WTC11 (cell line): ENCODE measurements around the gene SELENOP. TPM values are rescaled to one million over a fixed set of nuclear protein-coding genes. Genes with fewer than 3 reads are reported as not detected.

Experiments
- ATAC-seq: fragments of 200-7000 bp; cut with Tn5 transposase; 2 replicates; pipeline ENCODE4 v1.10.0; 2021; ENCODE audit warnings: mild to moderate bottlenecking, moderate library complexity
- CTCF ChIA-PET: fragments of 300-600 bp; sonication (Branson Sonifier 250); formaldehyde crosslinking; loops from one replicate; lab custom pipeline; 2021; ENCODE audit warnings: antibody characterized with exemption; lab: Charles Lee
- POLR2A ChIA-PET: fragments of 350-600 bp; sonication (Branson Sonifier 250); formaldehyde crosslinking; loops from one replicate; lab custom pipeline; 2021; ENCODE audit warnings: antibody characterized with exemption; lab: Charles Lee
- DNase-seq: peaks from one replicate; pipeline ENCODE4 v3.0.0; 2021; ENCODE audit warnings: low spot score
- H3K27ac Mint-ChIP-seq: 2 replicates; pipeline ENCODE4 v1.8.0; 2021; ENCODE audit warnings: mixed read lengths
- H3K27me3 Mint-ChIP-seq: 2 replicates; pipeline ENCODE4 v1.8.0; 2021; ENCODE audit warnings: low read depth, mild to moderate bottlenecking, moderate library complexity, mixed read lengths
- H3K36me3 Mint-ChIP-seq: 2 replicates; pipeline ENCODE4 v1.8.0; 2021; ENCODE audit warnings: mixed read lengths
- H3K4me1 Mint-ChIP-seq: 2 replicates; pipeline ENCODE4 v1.8.0; 2022; ENCODE audit warnings: mixed read lengths
- H3K4me3 Mint-ChIP-seq: 2 replicates; pipeline ENCODE4 v1.8.0; 2021; ENCODE audit warnings: mild to moderate bottlenecking, moderate library complexity, mixed read lengths
- H3K9me3 Mint-ChIP-seq: 2 replicates; pipeline ENCODE4 v1.8.0; 2021; ENCODE audit warnings: mixed read lengths
- ATF3 ChIP-seq: sonication (generic); formaldehyde crosslinking; conservative IDR thresholded peaks from 2 replicates; pipeline ENCODE4 v1.8.1; 2022; ENCODE audit warnings: mild to moderate bottlenecking, missing genetic modification reagents
- CREB1 ChIP-seq: sonication (generic); formaldehyde crosslinking; IDR thresholded peaks from 2 replicates; pipeline ENCODE4 v1.8.0; 2023; ENCODE audit warnings: mild to moderate bottlenecking, missing genetic modification reagents
- E2F1 ChIP-seq: sonication (generic); formaldehyde crosslinking; IDR thresholded peaks from 2 replicates; pipeline ENCODE4 v1.8.0; 2022; ENCODE audit warnings: mild to moderate bottlenecking, missing genetic modification reagents
- ERG ChIP-seq: fragments of 250-450 bp; sonication (Bioruptor Pico); IDR thresholded peaks from 2 replicates; pipeline ENCODE4 v1.8.0; 2021; ENCODE audit warnings: mild to moderate bottlenecking
- ETV6 ChIP-seq: sonication (generic); formaldehyde crosslinking; IDR thresholded peaks from 2 replicates; pipeline ENCODE4 v1.8.1; 2022; ENCODE audit warnings: mild to moderate bottlenecking, missing genetic modification reagents
- FOXK1 ChIP-seq: sonication (generic); formaldehyde crosslinking; IDR thresholded peaks from 2 replicates; pipeline ENCODE4 v1.8.0; 2022; ENCODE audit warnings: mild to moderate bottlenecking, moderate library complexity, missing genetic modification reagents
- GABPB1 ChIP-seq: sonication (generic); formaldehyde crosslinking; IDR thresholded peaks from 2 replicates; pipeline ENCODE4 v1.8.1; 2023; ENCODE audit warnings: mild to moderate bottlenecking, missing genetic modification reagents
- JAZF1 ChIP-seq: fragments of 250-450 bp; sonication (Bioruptor Pico); IDR thresholded peaks from 2 replicates; pipeline ENCODE4 v1.9.0; 2021; ENCODE audit warnings: moderate library complexity, mild to moderate bottlenecking, inconsistent platforms
- JUN ChIP-seq: sonication (generic); formaldehyde crosslinking; IDR thresholded peaks from 2 replicates; pipeline ENCODE4 v1.8.0; 2023; ENCODE audit warnings: mild to moderate bottlenecking, missing genetic modification reagents
- NR3C1 ChIP-seq: sonication (generic); formaldehyde crosslinking; conservative IDR thresholded peaks from 2 replicates; pipeline ENCODE4 v1.8.1; 2023; ENCODE audit warnings: low read depth, mild to moderate bottlenecking, missing genetic modification reagents
- RELA ChIP-seq: sonication (generic); formaldehyde crosslinking; IDR thresholded peaks from 2 replicates; pipeline ENCODE4 v1.8.1; 2022; ENCODE audit warnings: missing genetic modification reagents, mild to moderate bottlenecking, borderline replicate concordance
- TP53 ChIP-seq: sonication (generic); formaldehyde crosslinking; IDR thresholded peaks from 2 replicates; pipeline ENCODE4 v1.8.1; 2023; ENCODE audit warnings: mild to moderate bottlenecking, missing genetic modification reagents
- USF1 ChIP-seq: sonication (generic); formaldehyde crosslinking; IDR thresholded peaks from 2 replicates; pipeline ENCODE4 v1.8.0; 2022; ENCODE audit warnings: mild to moderate bottlenecking, missing genetic modification reagents
- ZBTB21 ChIP-seq: sonication (generic); formaldehyde crosslinking; IDR thresholded peaks from 2 replicates; pipeline ENCODE4 v1.8.1; 2023; ENCODE audit warnings: mild to moderate bottlenecking, missing genetic modification reagents, borderline replicate concordance
- ZNF121 ChIP-seq: sonication (generic); formaldehyde crosslinking; IDR thresholded peaks from 2 replicates; pipeline ENCODE4 v1.8.0; 2023; ENCODE audit warnings: missing genetic modification reagents
- ZNF263 ChIP-seq: sonication (generic); formaldehyde crosslinking; IDR thresholded peaks from 2 replicates; pipeline ENCODE4 v1.8.1; 2022; ENCODE audit warnings: low read depth, mild to moderate bottlenecking, moderate library complexity, missing genetic modification reagents
- ZNF396 ChIP-seq: fragments of 250-450 bp; sonication (Bioruptor Pico); IDR thresholded peaks from 2 replicates; pipeline ENCODE4 v1.8.0; 2021; ENCODE audit warnings: mild to moderate bottlenecking, moderate library complexity, borderline replicate concordance
- ZNF423 ChIP-seq: fragments of 250-450 bp; sonication (Bioruptor Pico); IDR thresholded peaks from 2 replicates; pipeline ENCODE4 v2.1.2; 2022; ENCODE audit warnings: mild to moderate bottlenecking, moderate library complexity
- ZNF671 ChIP-seq: fragments of 250-450 bp; sonication (Bioruptor Pico); IDR thresholded peaks from 2 replicates; pipeline ENCODE4 v1.8.0; 2021; ENCODE audit warnings: mild to moderate bottlenecking
- total RNA-seq: library from RNA; stranded (reverse); gene quantifications from 3 replicates; pipeline ENCODE4 v1.2.3, GENCODE V29; 2021
- TF ChIP-seq, protein P1 (sequence below): sonication (generic); formaldehyde crosslinking; IDR thresholded peaks from 2 replicates; pipeline ENCODE4 v1.8.1; 2023; ENCODE audit warnings: mild to moderate bottlenecking, missing genetic modification reagents, moderate library complexity
- TF ChIP-seq, protein P2 (sequence below): sonication (generic); formaldehyde crosslinking; IDR thresholded peaks from 2 replicates; pipeline ENCODE4 v1.8.1; 2023; ENCODE audit warnings: mild to moderate bottlenecking, missing genetic modification reagents
- TF ChIP-seq, protein P3 (sequence below): fragments of 250-450 bp; sonication (Bioruptor Pico); IDR thresholded peaks from 2 replicates; pipeline ENCODE4 v2.1.2; 2022; ENCODE audit warnings: mild to moderate bottlenecking, moderate library complexity

The SELENOP gene
- total RNA-seq, 1 experiment from 2014 or later = 13.2 TPM

DNA sequence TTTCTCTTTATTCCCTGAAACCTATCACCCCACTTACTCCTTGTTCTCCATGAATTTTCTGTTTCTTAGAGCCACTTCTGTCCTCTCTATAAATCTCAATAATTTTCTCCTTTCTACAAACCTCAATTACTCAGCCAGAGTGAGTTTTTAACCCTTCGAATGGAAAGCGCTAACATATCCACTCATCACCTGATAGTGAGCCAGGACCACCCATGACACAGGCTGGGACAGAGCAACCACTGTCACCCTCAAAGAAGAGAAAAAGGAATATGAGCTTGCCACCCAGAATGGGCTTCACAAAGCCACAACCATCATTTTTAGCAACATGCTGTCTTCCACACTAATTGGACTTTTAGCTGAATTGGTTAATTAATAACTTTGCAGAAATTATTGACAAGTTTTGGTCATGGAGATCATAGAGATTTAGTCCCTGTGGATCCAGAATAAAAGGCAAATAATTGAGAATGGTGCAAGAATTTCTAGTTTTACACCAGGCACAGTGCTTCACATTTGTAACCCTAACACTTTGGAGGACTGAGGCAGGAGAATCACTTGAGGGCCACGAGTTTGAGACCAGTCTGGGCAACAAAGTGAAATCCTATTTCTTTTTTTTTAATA lies 32.1 kb upstream of the SELENOP start:
- ChIA-PET POLR2A (no interaction called here), CTCF (no interaction called here)
- H3K9me3 Mint-ChIP-seq = peaks cover 23% of the 10 kb centered on the region
- TF ChIP-seq ZNF423 (CRISPR knock-in tag) = no peak
- peak; percentile 91 for TF ChIP-seq GABPB1 (CRISPR knock-in tag)
- no peaks in the 10 kb centered on the region for H3K27me3 Mint-ChIP-seq
- DNase-seq = no peak
- H3K27ac Mint-ChIP-seq = no peak overlapping the region
- ATAC-seq = no peak
- H3K4me1 Mint-ChIP-seq = no peaks in the 10 kb centered on the region
- H3K36me3 Mint-ChIP-seq = peaks cover 3% of the 10 kb centered on the region; the same call in 1 of the 2 replicates
- H3K4me3 Mint-ChIP-seq = no peak overlapping the region

- ChIA-PET CTCF (no interaction called here), POLR2A (no interaction called here)
- ATAC-seq = no peak
- Mint-ChIP-seq H3K4me3 (no peak overlapping the region), H3K4me1 (no peaks in the 10 kb centered on the region), H3K36me3 (peaks cover 3% of the 10 kb centered on the region; the same call in 1 of the 2 replicates), H3K9me3 (peaks cover 23% of the 10 kb centered on the region), H3K27me3 (no peaks in the 10 kb centered on the region), H3K27ac (no peak overlapping the region)
- no peak for DNase-seq
- TF ChIP-seq, protein P1, sequence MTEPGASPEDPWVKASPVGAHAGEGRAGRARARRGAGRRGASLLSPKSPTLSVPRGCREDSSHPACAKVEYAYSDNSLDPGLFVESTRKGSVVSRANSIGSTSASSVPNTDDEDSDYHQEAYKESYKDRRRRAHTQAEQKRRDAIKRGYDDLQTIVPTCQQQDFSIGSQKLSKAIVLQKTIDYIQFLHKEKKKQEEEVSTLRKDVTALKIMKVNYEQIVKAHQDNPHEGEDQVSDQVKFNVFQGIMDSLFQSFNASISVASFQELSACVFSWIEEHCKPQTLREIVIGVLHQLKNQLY (CRISPR knock-in tag) = no peak
- TF ChIP-seq ZNF263 (CRISPR knock-in tag) (no peak), JUN (no peak), NR3C1 (no peak)
- TF ChIP-seq, protein P2, sequence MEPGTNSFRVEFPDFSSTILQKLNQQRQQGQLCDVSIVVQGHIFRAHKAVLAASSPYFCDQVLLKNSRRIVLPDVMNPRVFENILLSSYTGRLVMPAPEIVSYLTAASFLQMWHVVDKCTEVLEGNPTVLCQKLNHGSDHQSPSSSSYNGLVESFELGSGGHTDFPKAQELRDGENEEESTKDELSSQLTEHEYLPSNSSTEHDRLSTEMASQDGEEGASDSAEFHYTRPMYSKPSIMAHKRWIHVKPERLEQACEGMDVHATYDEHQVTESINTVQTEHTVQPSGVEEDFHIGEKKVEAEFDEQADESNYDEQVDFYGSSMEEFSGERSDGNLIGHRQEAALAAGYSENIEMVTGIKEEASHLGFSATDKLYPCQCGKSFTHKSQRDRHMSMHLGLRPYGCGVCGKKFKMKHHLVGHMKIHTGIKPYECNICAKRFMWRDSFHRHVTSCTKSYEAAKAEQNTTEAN (CRISPR knock-in tag) = no peak
These were observed 31.4 kb upstream of the SELENOP start for GRCh38 chr5:42842921-42843641.

- no peaks in the 10 kb centered on the region for H3K4me1 Mint-ChIP-seq
- CTCF ChIA-PET = interaction anchor here (0.7 to 1.4 kb wide), 3 partner anchors 68 to 257 kb away, joined by 3 read pairs; no protein-coding TSS in a partner anchor
- DNase-seq (no peak), ATAC-seq (no peak)
- POLR2A ChIA-PET = no interaction called here
- H3K4me3 Mint-ChIP-seq = no peak overlapping the region
- H3K9me3 Mint-ChIP-seq = peaks cover 33% of the 10 kb centered on the region
- H3K36me3 Mint-ChIP-seq = peaks cover 3% of the 10 kb centered on the region; the same call in 1 of the 2 replicates
- H3K27ac Mint-ChIP-seq = no peak overlapping the region
- H3K27me3 Mint-ChIP-seq = no peaks in the 10 kb centered on the region
- no peak for TF ChIP-seq JAZF1 (CRISPR knock-in tag)
- TF ChIP-seq, protein P3, sequence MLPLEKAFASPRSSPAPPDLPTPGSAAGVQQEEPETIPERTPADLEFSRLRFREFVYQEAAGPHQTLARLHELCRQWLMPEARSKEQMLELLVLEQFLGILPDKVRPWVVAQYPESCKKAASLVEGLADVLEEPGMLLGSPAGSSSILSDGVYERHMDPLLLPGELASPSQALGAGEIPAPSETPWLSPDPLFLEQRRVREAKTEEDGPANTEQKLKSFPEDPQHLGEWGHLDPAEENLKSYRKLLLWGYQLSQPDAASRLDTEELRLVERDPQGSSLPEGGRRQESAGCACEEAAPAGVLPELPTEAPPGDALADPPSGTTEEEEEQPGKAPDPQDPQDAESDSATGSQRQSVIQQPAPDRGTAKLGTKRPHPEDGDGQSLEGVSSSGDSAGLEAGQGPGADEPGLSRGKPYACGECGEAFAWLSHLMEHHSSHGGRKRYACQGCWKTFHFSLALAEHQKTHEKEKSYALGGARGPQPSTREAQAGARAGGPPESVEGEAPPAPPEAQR = no peak
- no peak for TF ChIP-seq CREB1
- TF ChIP-seq ETV6 (CRISPR knock-in tag) = no peak
- no peak for TF ChIP-seq USF1
- no peak for TF ChIP-seq ATF3
- TF ChIP-seq FOXK1 (CRISPR knock-in tag) = no peak
- no peak for TF ChIP-seq GABPB1 (CRISPR knock-in tag)
- TF ChIP-seq ERG (CRISPR knock-in tag) = no peak
- no peak for TF ChIP-seq ZNF396
- no peak for TF ChIP-seq ZNF671 (CRISPR knock-in tag)
- TF ChIP-seq ZNF121 (CRISPR knock-in tag) = no peak
- TF ChIP-seq ZBTB21 (CRISPR knock-in tag) = no peak
- TF ChIP-seq TP53 (CRISPR knock-in tag) = no peak
- TF ChIP-seq E2F1 (CRISPR knock-in tag) = no peak
- no peak for TF ChIP-seq JUN
- TF ChIP-seq RELA = no peak
- TF ChIP-seq, protein P1 (CRISPR knock-in tag) = no peak
These were observed 29.3 kb upstream of the SELENOP start for GRCh38 chr5:42840842-42841567.
